ENCODE measurements around the gene GULP1. TPM values are rescaled to one million over a fixed set of nuclear protein-coding genes. Genes with fewer than 3 reads are reported as not detected.

The GULP1 gene
- total RNA-seq, 3 donors from 2014 or later: 9.0 to 35.7 (median 15.1) TPM

DNA sequence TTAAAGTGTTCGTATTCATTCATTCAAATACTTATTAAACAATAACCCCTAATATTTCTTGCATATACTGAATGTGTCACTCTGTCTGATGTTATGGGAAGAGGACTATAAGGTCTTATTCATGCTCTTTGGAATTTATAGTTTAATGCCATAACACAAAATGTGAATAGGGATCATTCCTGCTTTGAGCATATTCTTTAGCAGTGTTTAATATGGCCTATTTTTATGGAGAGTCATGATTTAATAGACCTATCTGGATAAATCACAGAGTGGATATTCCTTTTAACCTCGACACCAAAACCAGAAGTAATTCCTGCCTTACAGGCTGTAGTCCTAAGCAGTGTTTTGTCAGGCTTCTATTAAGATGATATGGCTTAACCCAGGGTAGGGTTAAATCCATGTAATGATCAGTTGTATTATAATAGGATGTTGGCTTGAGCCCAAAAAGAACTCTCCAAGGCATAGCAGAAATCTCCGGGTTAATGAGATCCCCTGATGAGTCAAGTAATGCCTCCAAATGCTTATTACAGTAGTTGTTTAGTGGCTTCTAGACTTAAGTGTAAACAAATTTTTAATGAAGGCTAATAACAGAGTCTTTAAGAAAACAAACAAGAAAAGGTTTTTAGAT is 54.3 kb downstream of the GULP1 start:
- DNase-seq: no peak
- no peaks in the 10 kb centered on the region for H3K9me3 ChIP-seq
- no peak for TF ChIP-seq CTCF (IDR thresholded peaks at IDR 0.05)
- no peak overlapping the region for H3K4me3 ChIP-seq
- no peaks in the 10 kb centered on the region for H3K36me3 ChIP-seq (ENCODE audit: low read depth)
- no peak for ATAC-seq
- intact Hi-C loops (cut with DNase I, micrococcal nuclease): no loop called here
- no peaks in the 10 kb centered on the region for H3K4me1 ChIP-seq (ENCODE audit: low read depth)

- DNase-seq: no peak
- ATAC-seq: no peak
- TF ChIP-seq CTCF (IDR thresholded peaks at IDR 0.05): no peak
- intact Hi-C loops (cut with DNase I, micrococcal nuclease): no loop called here
- H3K4me3 ChIP-seq: no peak overlapping the region
- H3K36me3 ChIP-seq (ENCODE audit: low read depth): no peaks in the 10 kb centered on the region
- H3K4me1 ChIP-seq (ENCODE audit: low read depth): no peaks in the 10 kb centered on the region
- H3K9me3 ChIP-seq: no peaks in the 10 kb centered on the region
Observed at GRCh38 chr2:188349019-188349418, 57.3 kb downstream of the GULP1 start.

DNA sequence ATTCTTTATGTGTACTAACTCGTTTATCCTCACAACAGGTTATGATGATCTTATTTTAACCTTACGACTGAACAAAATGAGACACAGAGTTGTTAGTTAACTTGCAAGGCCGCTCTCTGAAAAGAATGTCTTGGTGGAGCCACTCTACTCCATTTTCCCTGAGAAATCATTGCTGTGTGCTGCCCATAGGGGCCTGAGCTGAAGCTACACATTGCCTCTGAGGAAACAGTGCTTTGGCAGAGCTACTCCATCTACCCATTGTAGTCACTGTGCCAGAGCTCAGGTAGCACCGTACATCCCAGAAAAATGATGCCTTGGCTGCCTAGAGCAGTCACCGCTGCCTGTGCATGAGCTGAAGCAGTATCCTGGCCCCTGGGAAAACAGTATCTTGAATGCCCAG is 61.6 kb downstream of the GULP1 start:
- DNase-seq: no peak
- no peak for ATAC-seq
- TF ChIP-seq CTCF (IDR thresholded peaks at IDR 0.05): no peak
- Histone ChIP-seq H3K36me3 (ENCODE audit: low read depth) (no peaks in the 10 kb centered on the region), H3K9me3 (no peaks in the 10 kb centered on the region), H3K4me3 (no peak overlapping the region), H3K4me1 (ENCODE audit: low read depth) (no peaks in the 10 kb centered on the region)
- intact Hi-C loops (cut with DNase I, micrococcal nuclease): no loop called here

GRCh38 chr2:188360485-188361263 is 69.0 kb downstream of the GULP1 start:
- no peak for DNase-seq
- no peak for ATAC-seq
- intact Hi-C loops (cut with DNase I, micrococcal nuclease): no loop called here
- no peaks in the 10 kb centered on the region for H3K4me1 ChIP-seq (ENCODE audit: low read depth)
- no peak overlapping the region for H3K4me3 ChIP-seq
- no peaks in the 10 kb centered on the region for H3K9me3 ChIP-seq
- no peaks in the 10 kb centered on the region for H3K36me3 ChIP-seq (ENCODE audit: low read depth)
- no peak for TF ChIP-seq CTCF (IDR thresholded peaks at IDR 0.05)

DNA sequence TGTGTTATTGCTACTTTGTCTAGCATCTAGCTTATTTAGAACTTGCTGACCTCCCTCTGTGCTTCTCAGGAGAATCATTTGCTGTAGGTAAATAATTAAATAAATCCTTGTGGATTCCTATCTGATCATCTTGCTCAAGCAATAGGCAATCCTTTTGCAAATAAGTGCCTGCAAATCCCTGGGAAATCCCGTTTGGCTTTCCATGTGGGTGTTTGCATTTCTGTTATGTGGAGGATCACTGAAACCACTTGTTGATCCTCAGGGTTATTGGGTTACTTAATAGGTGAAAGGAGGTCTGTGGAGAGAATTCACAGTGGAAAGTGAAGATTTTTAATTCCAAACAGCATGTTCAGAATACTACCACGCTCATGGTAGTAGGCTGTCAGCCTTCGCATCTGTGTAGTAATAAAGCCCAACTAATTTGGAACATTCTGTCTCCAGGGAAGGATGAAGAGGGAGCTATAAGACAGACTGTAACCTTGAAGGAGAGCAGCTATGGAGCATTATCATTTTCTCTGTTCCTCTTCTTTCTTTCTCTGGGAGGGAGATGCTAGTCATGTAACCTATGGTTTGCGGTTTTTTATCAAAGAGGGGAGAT is 72.5 kb downstream of the GULP1 start:
- intact Hi-C loops (cut with DNase I, micrococcal nuclease): no loop called here
- Histone ChIP-seq H3K36me3 (ENCODE audit: low read depth) (no peaks in the 10 kb centered on the region), H3K4me3 (no peak overlapping the region), H3K4me1 (ENCODE audit: low read depth) (no peaks in the 10 kb centered on the region), H3K9me3 (no peaks in the 10 kb centered on the region)
- DNase-seq (no peak), ATAC-seq (no peak)
- no peak for TF ChIP-seq CTCF (IDR thresholded peaks at IDR 0.05)
